Measurements from ENCODE around the gene IL1R2. TPM values are rescaled to one million over a fixed set of nuclear protein-coding genes. Genes with fewer than 3 reads are reported as not detected.

IL1R2 gene, protein sequence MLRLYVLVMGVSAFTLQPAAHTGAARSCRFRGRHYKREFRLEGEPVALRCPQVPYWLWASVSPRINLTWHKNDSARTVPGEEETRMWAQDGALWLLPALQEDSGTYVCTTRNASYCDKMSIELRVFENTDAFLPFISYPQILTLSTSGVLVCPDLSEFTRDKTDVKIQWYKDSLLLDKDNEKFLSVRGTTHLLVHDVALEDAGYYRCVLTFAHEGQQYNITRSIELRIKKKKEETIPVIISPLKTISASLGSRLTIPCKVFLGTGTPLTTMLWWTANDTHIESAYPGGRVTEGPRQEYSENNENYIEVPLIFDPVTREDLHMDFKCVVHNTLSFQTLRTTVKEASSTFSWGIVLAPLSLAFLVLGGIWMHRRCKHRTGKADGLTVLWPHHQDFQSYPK
- 0.26 TPM in 1 of 2 replicates, not detected in the other for total RNA-seq (2014; rRNA removed)
- polyA plus RNA-seq (2012), result not detected

DNA sequence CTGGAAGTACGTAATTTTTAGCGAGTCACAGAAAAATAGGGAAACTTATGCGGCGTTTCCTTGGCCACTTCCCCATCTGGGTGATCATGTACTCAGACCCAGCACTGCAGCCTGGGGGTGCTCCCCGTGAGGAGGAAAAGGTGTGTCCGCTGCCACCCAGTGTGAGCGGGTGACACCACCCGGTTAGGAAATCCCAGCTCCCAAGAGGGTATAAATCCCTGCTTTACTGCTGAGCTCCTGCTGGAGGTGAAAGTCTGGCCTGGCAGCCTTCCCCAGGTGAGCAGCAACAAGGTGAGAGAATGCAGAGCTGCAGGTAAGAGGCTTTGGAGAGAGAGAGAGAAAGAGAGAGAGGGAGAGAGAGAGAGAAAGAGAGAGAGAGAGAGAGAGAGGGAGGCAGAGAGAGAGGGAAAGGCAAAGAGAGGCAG, at the start of gene IL1R2:
IL1R2 (plus strand) TSS at position 240 of the 425 bp plus-strand sequence. CDS start 16,616 bp downstream, outside the sequence.
- DNase-seq (ENCODE audit: low read depth), result no peak

DNA sequence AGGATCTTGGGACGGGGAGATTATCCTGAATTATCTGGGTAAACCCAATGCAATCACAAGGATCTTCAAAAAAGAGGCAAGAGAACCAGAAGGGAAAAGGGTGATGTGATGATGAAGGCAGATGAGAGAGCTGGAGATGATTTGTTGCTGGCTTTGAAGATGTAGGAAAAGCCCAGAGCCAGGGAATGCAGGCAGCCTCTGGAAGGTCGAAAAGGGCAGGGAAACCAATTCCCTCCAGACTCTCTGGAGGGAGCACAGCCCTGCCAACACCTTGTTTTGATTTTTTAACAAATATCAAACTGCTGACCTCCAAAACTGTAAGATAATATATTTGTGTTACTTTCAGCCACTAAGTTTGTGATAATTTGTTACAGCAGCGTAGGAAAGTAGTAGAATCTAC, 48.9 kb upstream of the IL1R2 start:
- no peak for DNase-seq (ENCODE audit: low read depth)

DNA sequence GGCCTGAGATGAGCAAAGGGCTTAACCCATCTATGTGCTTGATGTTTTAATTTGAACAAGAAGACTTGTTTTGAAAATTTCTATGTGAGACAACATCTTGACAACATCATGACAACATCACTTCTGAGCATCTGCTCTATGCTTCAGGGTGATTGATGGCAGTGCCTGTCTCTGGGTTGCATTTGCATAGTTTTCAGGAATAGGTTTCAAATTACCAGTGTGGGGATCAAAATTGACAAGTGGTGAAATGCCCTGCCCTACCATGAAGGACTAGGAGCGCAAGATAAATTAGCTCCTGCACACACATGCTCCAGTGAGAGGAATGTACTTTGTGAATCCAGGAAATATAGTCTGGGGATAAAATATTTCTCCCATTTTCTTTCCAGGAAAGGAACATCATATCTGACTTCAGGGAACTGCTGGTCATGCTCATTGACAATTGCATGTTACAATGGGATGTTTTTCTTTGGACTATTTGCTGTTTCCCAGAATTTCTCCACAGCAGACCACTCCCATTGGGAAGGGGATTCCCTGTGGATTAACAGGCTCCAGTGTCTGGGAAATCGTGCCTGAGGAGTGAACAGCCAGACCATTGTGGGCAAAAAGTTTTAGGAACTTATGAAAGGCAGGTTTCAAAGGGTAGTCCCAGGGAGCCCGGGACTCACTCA, 45.3 kb upstream of the IL1R2 start:
- DNase-seq (ENCODE audit: low read depth), result peak; percentile 59

DNA sequence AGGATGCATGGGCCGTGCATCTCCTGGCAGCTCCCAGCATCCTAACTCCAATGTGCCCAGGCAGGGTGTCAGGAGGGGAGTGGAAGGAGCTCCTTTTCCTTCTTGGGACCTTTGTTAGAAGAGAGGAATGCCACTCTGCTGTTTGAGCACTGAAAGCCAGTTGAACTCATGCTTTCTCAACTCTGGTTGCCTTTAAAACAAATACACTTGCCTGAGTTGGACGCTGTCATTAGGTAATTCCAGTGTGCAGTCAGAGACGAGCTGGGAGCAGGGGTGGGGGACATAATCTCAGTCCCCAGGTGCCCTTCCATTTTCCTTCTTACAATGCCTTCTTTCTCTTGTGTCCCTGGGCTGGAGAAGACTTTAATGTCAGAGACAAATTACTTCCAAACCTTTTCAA, 44.4 kb upstream of the IL1R2 start:
- no peak for DNase-seq (ENCODE audit: low read depth)

DNA sequence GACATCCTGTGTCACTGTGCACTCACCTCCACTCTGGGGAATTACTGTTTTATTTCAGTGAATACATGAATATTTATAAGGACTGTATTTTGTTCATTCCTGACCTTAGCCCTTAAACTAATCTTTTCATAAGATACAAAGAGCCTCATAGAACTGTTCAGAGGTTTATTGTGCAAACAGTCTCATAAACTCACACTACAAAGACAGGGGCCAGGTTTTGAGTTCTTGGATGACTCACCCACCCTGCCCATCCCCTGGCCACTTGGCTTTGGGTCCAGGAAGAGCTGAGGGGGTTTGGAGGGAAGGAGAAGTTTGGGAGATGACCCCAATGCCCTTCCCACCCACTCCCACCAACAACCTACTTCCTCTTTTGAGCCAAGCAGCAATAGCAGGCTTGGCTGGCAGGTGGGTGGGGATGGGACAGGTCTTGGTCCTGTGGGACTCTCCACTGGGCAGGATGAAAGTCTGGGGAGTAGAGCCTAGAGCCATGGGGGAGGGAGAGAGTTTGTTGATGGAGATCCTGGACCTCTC, 43.1 kb upstream of the IL1R2 start:
- no peak for DNase-seq (ENCODE audit: low read depth)

DNA sequence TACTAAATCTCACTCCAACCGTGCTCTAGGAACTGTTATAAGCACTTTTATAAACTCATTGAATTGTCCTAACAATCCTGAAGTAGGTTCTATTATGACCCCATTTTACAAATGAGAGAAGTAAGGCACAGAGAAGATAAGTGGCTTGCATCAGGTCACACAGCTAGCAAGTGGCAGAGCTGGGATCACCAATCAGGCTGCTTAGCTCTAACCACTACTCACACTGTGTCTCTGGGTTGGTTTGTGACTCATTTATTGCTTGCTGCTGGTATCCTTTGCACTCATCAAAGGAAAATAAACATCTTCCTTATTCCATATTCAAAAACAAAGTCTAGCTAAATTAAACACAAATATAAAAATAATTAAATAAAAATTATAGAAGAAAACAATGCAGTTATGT, 42.5 kb upstream of the IL1R2 start:
- DNase-seq (ENCODE audit: low read depth), result peak; percentile 31

DNA sequence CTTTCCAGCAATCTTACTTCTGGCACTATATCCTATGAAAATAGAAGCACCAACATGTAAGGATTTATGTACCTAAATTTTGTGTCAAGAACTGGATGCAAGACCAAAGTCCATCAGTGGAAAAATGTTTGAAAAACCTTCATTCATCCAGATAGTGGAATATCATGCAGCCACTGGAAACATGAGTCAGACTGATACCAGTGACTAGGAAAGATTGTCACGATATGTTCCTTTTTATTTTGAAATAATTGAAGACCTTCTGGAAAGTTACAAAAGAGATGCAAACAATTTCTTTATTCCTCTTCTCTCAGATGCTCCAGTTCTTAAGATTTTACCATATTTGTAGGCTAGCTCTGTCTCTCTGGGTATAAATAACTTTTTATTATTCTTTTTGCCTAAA, 40.5 kb upstream of the IL1R2 start:
- no peak for DNase-seq (ENCODE audit: low read depth)

DNA sequence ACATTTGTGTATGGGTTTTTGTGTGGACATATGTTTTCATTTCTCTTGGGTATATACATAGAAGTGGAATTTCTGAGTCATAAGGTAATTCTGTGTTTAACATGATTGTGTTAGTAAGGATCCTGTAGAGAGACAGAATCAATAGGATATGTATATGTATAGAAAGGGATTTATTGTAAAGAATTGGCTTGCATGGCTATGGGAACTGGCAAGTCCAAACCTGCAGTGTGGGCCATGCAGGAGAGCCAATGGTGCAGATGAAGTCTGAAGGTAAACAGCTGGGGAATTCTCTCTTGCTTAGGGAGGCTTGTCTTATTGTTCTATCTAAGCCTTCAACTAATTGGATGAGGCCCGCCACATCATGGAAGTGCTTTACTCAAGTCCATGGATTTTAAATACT, 39.2 kb upstream of the IL1R2 start:
- no peak for DNase-seq (ENCODE audit: low read depth)

DNA sequence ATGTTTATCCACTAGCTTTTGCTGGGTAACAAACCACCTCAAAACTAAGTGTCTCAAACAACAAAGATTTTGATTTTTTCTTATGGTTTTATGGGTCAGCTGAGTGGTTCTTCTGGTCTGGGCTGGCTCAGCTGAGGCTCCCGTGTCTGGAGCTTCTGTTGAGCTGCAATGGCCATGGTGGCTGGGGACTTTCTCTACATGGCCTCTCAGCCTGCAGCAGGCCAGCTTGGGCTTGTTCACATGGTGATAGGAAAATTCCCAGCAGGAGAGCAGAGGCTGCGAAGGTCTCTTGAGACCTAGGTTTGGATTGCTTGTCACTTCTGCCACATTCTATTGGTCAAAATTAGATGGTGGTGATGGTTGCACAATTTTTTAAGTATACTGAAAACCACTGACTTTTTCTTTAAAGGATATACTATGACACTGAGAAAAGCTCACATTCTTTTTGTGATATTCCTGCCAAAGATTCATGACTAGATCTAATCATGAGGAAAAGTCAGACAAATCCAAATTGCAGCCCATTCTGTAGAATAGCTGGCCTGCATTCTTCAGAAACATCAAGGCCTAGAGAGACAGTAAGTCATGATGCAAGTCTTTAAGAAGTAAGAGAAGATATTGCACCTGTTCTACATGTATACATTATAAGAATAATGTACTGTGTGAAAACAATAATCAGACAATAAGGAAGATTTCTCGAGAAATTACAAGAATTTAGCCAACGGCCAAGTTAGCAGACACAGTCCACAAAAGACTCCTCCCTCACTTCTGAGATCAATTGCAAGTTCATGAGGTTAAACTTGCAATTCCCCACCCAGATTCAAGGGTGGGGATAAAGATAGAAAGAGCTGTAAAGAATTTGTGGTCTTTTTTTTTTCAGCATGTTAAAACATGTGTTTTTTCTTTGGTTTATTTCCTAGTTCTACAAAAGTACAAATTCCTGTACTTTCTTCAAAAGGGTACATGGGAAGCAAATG, 35.0 kb upstream of the IL1R2 start:
- DNase-seq (ENCODE audit: low read depth), result no peak

DNA sequence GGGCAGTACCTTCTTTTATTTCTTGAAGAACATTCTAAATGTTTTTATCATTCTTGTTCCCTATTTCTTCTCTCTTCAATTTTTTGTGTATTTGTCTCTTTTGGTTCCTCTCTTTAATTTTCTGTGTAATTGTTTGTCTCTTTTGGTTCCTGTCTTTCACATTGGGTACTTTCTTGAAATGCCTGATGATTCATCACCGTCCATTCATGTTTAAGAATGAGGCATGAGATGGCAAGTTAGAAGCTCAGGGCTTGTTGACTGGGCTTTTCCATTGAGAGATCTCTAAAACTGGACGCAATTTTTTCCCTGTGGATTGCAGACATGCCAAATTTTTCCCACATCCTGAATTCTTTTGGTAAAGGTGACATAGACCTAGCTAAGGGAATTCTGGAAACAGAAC, 33.7 kb upstream of the IL1R2 start:
- DNase-seq (ENCODE audit: low read depth), result peak; percentile 54

DNA sequence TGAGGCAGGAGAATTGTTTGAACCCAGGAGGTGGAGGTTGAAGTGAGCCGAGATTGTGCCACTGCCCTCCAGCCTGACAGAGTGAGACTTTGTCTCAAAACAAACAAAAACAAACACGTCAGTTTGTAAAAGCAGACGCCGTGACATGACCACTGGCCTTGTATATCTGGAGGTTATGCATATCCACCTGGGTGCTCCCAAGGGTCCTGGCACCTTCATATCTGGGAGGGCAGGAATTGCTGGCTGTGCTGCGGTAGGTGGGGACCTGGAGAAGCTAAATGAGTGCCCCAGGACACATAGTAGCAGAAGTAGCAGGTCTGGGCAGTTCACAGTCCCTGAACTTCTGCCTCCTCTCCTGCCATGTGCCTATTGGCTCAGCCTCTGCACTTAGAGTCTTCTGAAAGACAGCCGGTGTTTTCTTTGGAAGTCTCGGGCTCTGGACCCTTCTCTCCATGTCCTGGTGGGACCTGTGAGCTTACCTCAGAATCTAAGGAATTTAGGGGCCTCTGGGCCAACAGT, 30.9 kb upstream of the IL1R2 start:
- no peak for DNase-seq (ENCODE audit: low read depth)

DNA sequence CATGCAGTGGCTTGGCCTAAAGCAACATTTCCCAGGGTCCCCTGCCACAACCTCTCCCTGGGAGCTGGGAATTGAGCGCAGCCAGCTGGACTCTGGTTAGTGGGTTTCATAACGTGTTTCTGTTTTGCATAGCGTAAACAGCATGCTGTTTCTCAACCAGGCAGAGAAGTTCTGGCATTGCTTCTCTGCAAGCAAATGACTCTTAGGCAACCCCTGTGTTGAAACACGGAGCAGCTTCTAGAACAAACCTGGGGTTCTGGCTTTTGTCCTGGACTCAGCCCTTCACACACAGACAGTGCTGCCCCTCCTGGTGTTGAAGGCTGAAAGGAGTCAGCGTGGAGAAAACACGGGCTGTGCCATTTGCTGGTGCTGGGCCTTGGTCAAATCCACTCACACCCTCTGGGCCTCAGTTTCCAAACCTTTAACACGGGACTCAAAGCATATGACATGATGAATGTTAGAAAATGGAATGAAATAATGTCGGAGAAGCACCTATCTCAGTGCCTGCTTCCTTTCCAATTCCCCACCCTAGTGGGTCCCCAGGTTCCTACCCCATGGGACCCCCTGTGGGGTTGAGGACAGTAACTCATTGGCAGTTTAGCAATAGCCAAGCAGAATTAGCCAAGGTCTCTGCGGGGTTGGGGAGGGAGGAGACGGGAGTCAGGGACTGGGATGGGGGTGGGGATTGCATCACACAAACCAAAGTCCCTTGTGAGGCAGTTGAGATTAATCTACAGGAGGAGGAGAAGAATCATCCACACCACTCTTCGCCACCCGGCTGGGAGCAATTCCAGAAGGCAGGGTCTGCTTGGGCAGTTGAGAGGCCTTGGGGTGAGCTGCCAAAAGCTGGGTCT, 30.2 kb upstream of the IL1R2 start:
- peak; percentile 67 for DNase-seq (ENCODE audit: low read depth)

DNA sequence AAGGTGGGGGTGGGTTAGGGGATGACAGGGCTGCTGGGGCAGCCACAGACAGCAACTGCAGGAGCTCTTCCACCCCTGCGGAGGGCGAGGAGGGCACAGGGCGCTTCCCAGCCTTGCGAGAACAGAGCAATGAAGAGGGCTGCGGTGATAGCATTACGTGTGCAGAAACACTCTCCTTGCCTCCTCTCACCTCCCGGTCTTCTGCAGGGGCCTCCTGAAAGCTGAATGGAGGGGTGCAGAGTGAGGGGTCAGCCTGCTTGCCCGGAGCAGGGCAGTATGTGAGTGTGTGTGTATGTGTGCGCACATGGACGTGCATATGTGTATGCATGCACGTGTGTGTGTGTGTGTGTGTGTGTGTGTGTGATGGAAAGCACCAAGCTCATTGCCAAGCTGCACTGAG, 29.5 kb upstream of the IL1R2 start:
- DNase-seq (ENCODE audit: low read depth), result no peak

DNA sequence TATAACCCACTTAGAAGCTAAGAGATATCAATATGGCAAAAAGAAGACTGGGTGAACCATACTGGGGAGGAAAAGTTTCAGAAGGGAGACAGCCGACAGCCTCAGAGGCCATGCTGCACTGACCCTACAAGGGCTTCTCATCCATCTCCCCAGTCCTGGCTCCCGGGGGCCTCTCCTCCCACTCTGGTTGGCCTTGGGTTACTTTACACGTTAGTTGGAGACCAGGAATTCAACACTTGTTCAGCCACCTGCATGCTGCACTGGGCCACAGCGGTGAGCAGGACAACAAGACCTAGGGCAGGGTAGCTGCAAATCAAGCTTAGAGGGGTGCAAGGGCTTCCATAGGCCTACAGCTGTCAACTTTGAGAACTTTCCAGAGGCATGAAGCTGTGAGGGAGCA, 28.6 kb upstream of the IL1R2 start:
- DNase-seq (ENCODE audit: low read depth), result no peak

DNA sequence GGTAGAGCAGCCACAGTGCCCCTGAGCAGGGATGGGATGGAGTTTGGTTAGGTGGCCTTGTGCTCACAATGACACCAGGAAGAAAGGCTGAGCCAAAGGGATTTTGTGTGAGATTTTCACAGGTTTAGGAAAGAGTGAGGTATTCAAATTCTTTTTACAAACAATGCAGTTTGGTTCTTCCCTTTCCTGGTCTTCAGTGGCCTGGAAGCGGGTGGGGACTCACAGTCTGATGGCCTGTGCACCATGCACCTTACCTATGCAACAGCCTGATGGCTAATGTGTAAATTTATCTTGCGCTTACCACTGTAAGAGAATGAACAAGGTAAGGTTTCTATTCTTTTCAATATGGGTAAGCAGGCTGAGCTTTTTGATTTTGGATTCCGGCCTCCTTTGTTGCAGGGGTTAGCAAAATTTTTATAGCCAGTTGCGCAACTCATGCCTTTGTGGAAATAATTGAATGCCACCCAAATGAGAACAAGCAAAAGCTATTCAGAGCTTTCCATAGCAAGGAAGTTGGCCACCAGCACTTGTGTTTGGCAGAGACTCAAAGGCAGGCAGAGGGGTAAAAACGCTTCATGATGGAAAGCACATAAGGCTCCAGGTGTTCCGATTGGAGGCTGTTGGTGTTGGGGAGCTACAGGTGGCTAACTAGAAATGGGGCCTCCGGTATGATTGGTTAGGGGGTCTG, 23.8 kb upstream of the IL1R2 start:
- DNase-seq (ENCODE audit: low read depth), result no peak

DNA sequence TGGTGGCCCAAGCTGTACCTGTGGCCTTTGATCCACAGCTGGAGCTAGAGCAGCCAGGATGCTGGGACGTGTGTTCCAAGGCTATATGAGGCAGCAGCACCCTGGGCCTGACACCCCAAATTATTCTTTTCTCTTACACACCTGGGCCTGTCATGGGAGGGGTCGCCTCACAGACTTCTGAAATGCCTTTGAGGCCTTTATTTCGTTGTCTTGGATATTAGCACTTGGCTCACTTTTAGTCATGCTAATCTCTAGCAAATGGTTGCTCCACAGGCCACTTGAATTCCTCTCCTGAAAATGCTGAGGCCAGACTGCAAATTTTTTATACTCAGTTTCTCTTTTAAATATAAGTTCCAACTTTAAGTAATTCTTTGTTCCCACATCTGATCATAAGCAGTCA, 22.0 kb upstream of the IL1R2 start:
- DNase-seq (ENCODE audit: low read depth), result no peak

DNA sequence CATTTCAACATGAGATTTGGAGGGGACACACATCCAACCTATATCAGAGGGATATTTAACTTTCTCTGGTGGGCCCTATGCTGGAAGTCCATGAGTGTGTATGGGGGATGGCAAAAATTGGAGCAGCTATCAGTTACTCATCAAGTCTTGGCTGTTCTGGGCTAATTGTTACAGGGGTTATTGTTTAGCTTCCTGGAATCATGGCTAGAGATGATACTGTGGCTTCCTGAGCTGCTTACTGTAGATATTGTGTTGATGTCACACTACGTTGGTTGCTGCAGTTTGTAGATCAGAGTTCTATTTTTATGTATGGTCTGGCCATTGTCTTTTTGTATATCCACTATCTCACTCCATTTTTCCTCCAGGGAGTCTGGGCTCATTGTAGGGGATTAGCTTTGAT, 20.9 kb upstream of the IL1R2 start:
- no peak for DNase-seq (ENCODE audit: low read depth)

DNA sequence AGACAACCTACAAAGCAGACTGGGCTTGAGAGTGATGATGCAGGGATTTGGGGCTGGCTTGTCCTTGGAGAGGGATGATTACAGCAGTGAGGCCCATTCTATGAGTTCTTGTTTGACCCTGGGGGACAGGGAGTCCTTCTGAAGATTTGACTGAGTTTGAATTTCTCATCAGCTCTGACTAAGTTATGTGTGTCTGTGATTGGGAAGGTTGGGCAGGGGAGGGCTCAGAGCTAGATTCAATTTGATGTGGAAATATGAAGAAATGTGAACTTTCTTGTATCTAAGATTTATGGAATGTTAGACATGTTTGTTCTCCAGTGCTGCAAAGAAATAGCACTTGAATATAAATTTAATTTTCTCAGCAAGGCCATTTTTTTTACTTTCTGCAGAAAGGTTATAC, 19.9 kb upstream of the IL1R2 start:
- no peak for DNase-seq (ENCODE audit: low read depth)

DNA sequence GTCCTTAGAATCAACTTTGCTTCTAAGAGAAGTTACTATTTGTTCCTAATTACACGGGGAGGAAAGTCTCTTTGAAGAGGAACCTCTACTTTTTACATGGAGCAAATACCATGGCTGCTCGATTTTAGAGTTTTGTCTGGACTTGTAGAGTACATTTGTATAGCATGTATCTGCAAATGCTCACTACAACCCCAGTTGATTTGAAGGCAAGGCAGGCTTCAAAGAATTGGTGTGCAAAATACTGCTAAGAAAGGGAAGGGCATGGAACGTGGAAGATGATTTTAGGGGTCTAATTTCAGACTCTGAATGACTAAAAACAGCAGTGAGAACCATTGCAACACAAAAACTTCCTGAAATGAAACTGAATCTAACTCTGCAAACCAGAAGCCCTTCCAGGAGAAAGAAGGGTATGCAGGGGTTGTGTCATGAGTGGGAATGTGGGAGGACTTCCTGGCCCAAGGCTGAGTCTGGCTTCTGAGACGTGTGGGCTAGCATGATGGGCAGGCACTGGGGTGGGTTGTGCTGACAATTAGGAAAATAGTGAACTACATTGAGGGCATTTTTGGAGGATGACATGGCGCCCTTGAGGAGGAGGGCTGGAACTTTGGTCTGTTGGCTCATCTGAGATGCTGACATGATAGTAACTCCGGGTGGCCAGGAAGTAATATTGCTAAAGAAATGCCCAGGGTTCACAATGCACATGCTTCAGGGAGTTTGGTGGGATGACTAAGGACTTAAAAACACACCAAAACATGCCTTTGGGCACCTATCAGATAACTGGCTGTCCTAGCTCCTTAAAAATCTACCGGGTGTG, 18.9 kb upstream of the IL1R2 start:
- DNase-seq (ENCODE audit: low read depth), result peak; percentile 42
